Activated T-helper 1 cell treated with anti-CD3 and anti-CD28 coated beads, Interleukin-12 subunit alpha, Interleukin-12 subunit beta, Interleukin-2, Interleukin-4 antibody, amounts not matched to agents 30 ng/mL and 10 ng/mL and 1 ng/mL, durations not matched to agents 14 hours and 24 hours and 36 hours (primary cell): ENCODE data around the gene MKLN1. TPM values are rescaled to one million over a fixed set of nuclear protein-coding genes. Genes with fewer than 3 reads are reported as not detected.

Experiments
- DNase-seq: peaks from one replicate; pipeline ENCODE4 v3.0.0; 2021; ENCODE audit warnings: low spot score
- H3K27ac Mint-ChIP-seq: one replicate; pipeline ENCODE4 v1.8.0; 2021; ENCODE audit warnings: mild to moderate bottlenecking, mixed read lengths
- H3K27me3 Mint-ChIP-seq: one replicate; pipeline ENCODE4 v1.8.0; 2022; ENCODE audit warnings: mild to moderate bottlenecking, moderate library complexity, mixed read lengths; ENCODE audit not compliant: insufficient read depth
- H3K36me3 Mint-ChIP-seq: one replicate; pipeline ENCODE4 v1.8.0; 2021; ENCODE audit warnings: low read depth, mixed read lengths
- H3K4me1 Mint-ChIP-seq: one replicate; pipeline ENCODE4 v1.8.0; 2021; ENCODE audit warnings: low read depth, mixed read lengths
- H3K4me3 Mint-ChIP-seq: one replicate; pipeline ENCODE4 v1.8.0; 2021; ENCODE audit warnings: mild to moderate bottlenecking, moderate library complexity, mixed read lengths
- H3K9me3 Mint-ChIP-seq: one replicate; pipeline ENCODE4 v1.8.0; 2021; ENCODE audit warnings: mixed read lengths
- intact Hi-C: fragments of 100-400 bp; cut with micrococcal nuclease; formaldehyde crosslinking; loops from one replicate; pipeline ENCODE4 v1.15.1; 2024
- total RNA-seq: library from RNA; stranded (reverse); gene quantifications from 2 replicates; pipeline ENCODE4 v1.2.3, GENCODE V29; 2022

The MKLN1 gene
- total RNA-seq, 1 donor from 2014 or later: 34.0 TPM

GRCh38 chr7:131467788-131468187 is 140.1 kb downstream of the MKLN1 start:
- H3K27ac Mint-ChIP-seq: no peak overlapping the region
- no peak for DNase-seq
- H3K27me3 Mint-ChIP-seq: no peaks in the 10 kb centered on the region
- H3K4me1 Mint-ChIP-seq: no peaks in the 10 kb centered on the region
- H3K9me3 Mint-ChIP-seq: no peaks in the 10 kb centered on the region
- intact Hi-C loops: no loop called here
- H3K36me3 Mint-ChIP-seq: peaks cover 25% of the 10 kb centered on the region
- H3K4me3 Mint-ChIP-seq: no peak overlapping the region

- peaks cover 25% of the 10 kb centered on the region for H3K36me3 Mint-ChIP-seq
- H3K9me3 Mint-ChIP-seq: no peaks in the 10 kb centered on the region
- DNase-seq: no peak
- no peak overlapping the region for H3K4me3 Mint-ChIP-seq
- no peaks in the 10 kb centered on the region for H3K4me1 Mint-ChIP-seq
- no peaks in the 10 kb centered on the region for H3K27me3 Mint-ChIP-seq
- intact Hi-C loops: no loop called here
- no peak overlapping the region for H3K27ac Mint-ChIP-seq
Observed at GRCh38 chr7:131471250-131472004, 143.8 kb downstream of the MKLN1 start.

- H3K36me3 Mint-ChIP-seq: peaks cover 7% of the 10 kb centered on the region
- no peak overlapping the region for H3K27ac Mint-ChIP-seq
- H3K27me3 Mint-ChIP-seq: no peaks in the 10 kb centered on the region
- H3K4me1 Mint-ChIP-seq: no peaks in the 10 kb centered on the region
- intact Hi-C loops: no loop called here
- no peak for DNase-seq
- no peaks in the 10 kb centered on the region for H3K9me3 Mint-ChIP-seq
- H3K4me3 Mint-ChIP-seq: no peak overlapping the region
Observed at GRCh38 chr7:131476740-131477139, 149.1 kb downstream of the MKLN1 start.

GRCh38 chr7:131480384-131481315 is 153.0 kb downstream of the MKLN1 start:
- no peaks in the 10 kb centered on the region for H3K4me1 Mint-ChIP-seq
- intact Hi-C loops: no loop called here
- no peak for DNase-seq

GRCh38 chr7:131482800-131483199 is 155.1 kb downstream of the MKLN1 start:
- Mint-ChIP-seq H3K27ac (no peak overlapping the region), H3K4me3 (no peak overlapping the region), H3K27me3 (no peaks in the 10 kb centered on the region), H3K4me1 (no peaks in the 10 kb centered on the region), H3K36me3 (peaks cover 13% of the 10 kb centered on the region), H3K9me3 (no peaks in the 10 kb centered on the region)
- DNase-seq: no peak
- intact Hi-C loops: no loop called here

More at GRCh38 chr7:131480384-131481315, 153.0 kb downstream of the MKLN1 start:
- Mint-ChIP-seq H3K4me3 (no peak overlapping the region), H3K36me3 (peaks cover 9% of the 10 kb centered on the region), H3K27me3 (no peaks in the 10 kb centered on the region), H3K27ac (no peak overlapping the region), H3K9me3 (no peaks in the 10 kb centered on the region)

GRCh38 chr7:131483586-131483985 is 155.9 kb downstream of the MKLN1 start:
- Mint-ChIP-seq H3K27me3 (no peaks in the 10 kb centered on the region), H3K4me1 (no peaks in the 10 kb centered on the region), H3K27ac (no peak overlapping the region), H3K36me3 (peaks cover 15% of the 10 kb centered on the region), H3K4me3 (no peak overlapping the region), H3K9me3 (no peaks in the 10 kb centered on the region)
- no peak for DNase-seq
- intact Hi-C loops: no loop called here

GRCh38 chr7:131486346-131486745 is 158.7 kb downstream of the MKLN1 start:
- intact Hi-C loops: no loop called here
- Mint-ChIP-seq H3K27ac (no peak overlapping the region), H3K9me3 (no peaks in the 10 kb centered on the region), H3K27me3 (no peaks in the 10 kb centered on the region), H3K36me3 (peaks cover 16% of the 10 kb centered on the region), H3K4me3 (no peak overlapping the region), H3K4me1 (no peaks in the 10 kb centered on the region)
- no peak for DNase-seq

- H3K27ac Mint-ChIP-seq: no peak overlapping the region
- intact Hi-C loops: no loop called here
Observed at GRCh38 chr7:131487217-131487616, 159.5 kb downstream of the MKLN1 start.

GRCh38 chr7:131488361-131488760 is 160.7 kb downstream of the MKLN1 start:
- intact Hi-C loops: no loop called here
- H3K27ac Mint-ChIP-seq: no peak overlapping the region
- H3K9me3 Mint-ChIP-seq: no peaks in the 10 kb centered on the region
- no peaks in the 10 kb centered on the region for H3K4me1 Mint-ChIP-seq
- peaks cover 14% of the 10 kb centered on the region for H3K36me3 Mint-ChIP-seq
- H3K4me3 Mint-ChIP-seq: no peak overlapping the region
- H3K27me3 Mint-ChIP-seq: no peaks in the 10 kb centered on the region
- no peak for DNase-seq

More at GRCh38 chr7:131487217-131487616, 159.5 kb downstream of the MKLN1 start:
- no peak for DNase-seq
- Mint-ChIP-seq H3K4me3 (no peak overlapping the region), H3K27me3 (no peaks in the 10 kb centered on the region), H3K9me3 (no peaks in the 10 kb centered on the region), H3K4me1 (no peaks in the 10 kb centered on the region), H3K36me3 (peaks cover 17% of the 10 kb centered on the region)

GRCh38 chr7:131489196-131489595 is 161.5 kb downstream of the MKLN1 start:
- H3K4me3 Mint-ChIP-seq: no peak overlapping the region
- H3K9me3 Mint-ChIP-seq: no peaks in the 10 kb centered on the region
- no peaks in the 10 kb centered on the region for H3K27me3 Mint-ChIP-seq
- intact Hi-C loops: no loop called here
- H3K36me3 Mint-ChIP-seq: peaks cover 12% of the 10 kb centered on the region
- DNase-seq: no peak
- H3K4me1 Mint-ChIP-seq: no peaks in the 10 kb centered on the region
- no peak overlapping the region for H3K27ac Mint-ChIP-seq

GRCh38 chr7:131489881-131490280 is 162.2 kb downstream of the MKLN1 start:
- Mint-ChIP-seq H3K4me3 (no peak overlapping the region), H3K27ac (no peak overlapping the region), H3K36me3 (peaks cover 12% of the 10 kb centered on the region), H3K27me3 (no peaks in the 10 kb centered on the region), H3K9me3 (no peaks in the 10 kb centered on the region), H3K4me1 (no peaks in the 10 kb centered on the region)
- DNase-seq: no peak
- intact Hi-C loops: no loop called here

- no peak for DNase-seq
- no peaks in the 10 kb centered on the region for H3K27me3 Mint-ChIP-seq
- peaks cover 15% of the 10 kb centered on the region for H3K36me3 Mint-ChIP-seq
- intact Hi-C loops: no loop called here
- no peaks in the 10 kb centered on the region for H3K9me3 Mint-ChIP-seq
- no peak overlapping the region for H3K27ac Mint-ChIP-seq
- H3K4me1 Mint-ChIP-seq: no peaks in the 10 kb centered on the region
- H3K4me3 Mint-ChIP-seq: no peak overlapping the region
Observed at GRCh38 chr7:131493081-131493480, 165.4 kb downstream of the MKLN1 start.

- intact Hi-C loops: no loop called here
- no peak overlapping the region for H3K27ac Mint-ChIP-seq
- DNase-seq: no peak
- no peaks in the 10 kb centered on the region for H3K27me3 Mint-ChIP-seq
- H3K4me3 Mint-ChIP-seq: no peak overlapping the region
- H3K4me1 Mint-ChIP-seq: no peaks in the 10 kb centered on the region
- no peaks in the 10 kb centered on the region for H3K9me3 Mint-ChIP-seq
- H3K36me3 Mint-ChIP-seq: peaks cover 14% of the 10 kb centered on the region
Observed at GRCh38 chr7:131493581-131493980, 165.9 kb downstream of the MKLN1 start.
